GM21529 (cell line): ENCODE results near the gene TTC23.
"Not testable (repeated sequence)": the region's sequence is repeated elsewhere in the genome, so short reads cannot be mapped to it uniquely, and the experiment has no call there.

Source experiments
- ATAC-seq: cut with Tn5 transposase; IDR thresholded peaks from one replicate; pipeline ENCODE4 v1.9.1; 2021; ENCODE audit not compliant: unreplicated experiment

TTC23 gene

GRCh38 chr15:99201408-99202175, 47.8 kb downstream of the TTC23 start:
- no peak for ATAC-seq

GRCh38 chr15:99197856-99198255, 51.5 kb downstream of the TTC23 start:
- no peak for ATAC-seq

- ATAC-seq: not testable (repeated sequence)
These were observed 57.2 kb downstream of the TTC23 start for GRCh38 chr15:99192181-99192580.

GRCh38 chr15:99187936-99188335, 61.4 kb downstream of the TTC23 start:
- no peak for ATAC-seq

GRCh38 chr15:99185414-99186130, 63.8 kb downstream of the TTC23 start:
- no peak for ATAC-seq

GRCh38 chr15:99182791-99183190, 66.6 kb downstream of the TTC23 start:
- no peak for ATAC-seq

- no peak for ATAC-seq
These were observed 67.8 kb downstream of the TTC23 start for GRCh38 chr15:99181545-99181971.

GRCh38 chr15:99180964-99181306, 68.4 kb downstream of the TTC23 start:
- ATAC-seq: no peak

GRCh38 chr15:99180086-99180963, 69.1 kb downstream of the TTC23 start:
- ATAC-seq: no peak

- no peak for ATAC-seq
These were observed 71.7 kb downstream of the TTC23 start for GRCh38 chr15:99177679-99178078.

GRCh38 chr15:99176757-99177156, 72.6 kb downstream of the TTC23 start:
- no peak for ATAC-seq

GRCh38 chr15:99174567-99175395, 74.6 kb downstream of the TTC23 start:
- no peak for ATAC-seq

- no peak for ATAC-seq
These were observed 76.4 kb downstream of the TTC23 start for GRCh38 chr15:99172989-99173388.

GRCh38 chr15:99172171-99172570, 77.2 kb downstream of the TTC23 start:
- ATAC-seq: no peak

GRCh38 chr15:99170476-99171065, 78.8 kb downstream of the TTC23 start:
- ATAC-seq: no peak

- ATAC-seq: no peak
These were observed 79.5 kb downstream of the TTC23 start for GRCh38 chr15:99169769-99170311.

- no peak for ATAC-seq
These were observed 80.5 kb downstream of the TTC23 start for GRCh38 chr15:99168601-99169580.

- no peak for ATAC-seq
These were observed 81.7 kb downstream of the TTC23 start for GRCh38 chr15:99167640-99168039.

GRCh38 chr15:99167201-99167600, 82.2 kb downstream of the TTC23 start:
- ATAC-seq: no peak
